SK-N-SH (cell line): Measurements from ENCODE around the gene SMIM20. TPM values are rescaled to one million over a fixed set of nuclear protein-coding genes. Genes with fewer than 3 reads are reported as not detected.

Experiments
- CTCF ChIA-PET: fragments of 300-600, 350-600 bp; formaldehyde crosslinking; extraction: SDS; loops from one replicate; lab custom pipeline; 2021; lab: Yijun Ruan, JAX
- POLR2A ChIA-PET: fragments of 350-600 bp; sonication (Branson Sonifier 250); formaldehyde crosslinking; extraction: SDS; loops from one replicate; lab custom pipeline; 2020; ENCODE audit warnings: antibody characterized with exemption, inconsistent platforms; lab: Yijun Ruan, JAX
- DNase-seq: peaks from one replicate; pipeline ENCODE4 v3.0.0; 2012
- H2AFZ ChIP-seq: fragments of 200-600 bp; sonication (generic); 2 replicates; pipeline ENCODE4 v1.8.1; 2016; ENCODE audit warnings: antibody characterized with exemption, mild to moderate bottlenecking, low read depth
- H3F3A ChIP-seq: fragments of 200-600 bp; sonication (generic); replicated peaks from 2 replicates; pipeline ENCODE3; 2016; ENCODE audit warnings: antibody characterized with exemption, mild to moderate bottlenecking; ENCODE audit not compliant: insufficient read depth
- H3K27ac ChIP-seq, 2 experiments: fragments of 200-500 bp in 1 of 2; fragments of 200-600 bp in 1 of 2; sonication (Bioruptor generic) in 1 of 2; sonication (generic), shearing (Covaris generic) in 1 of 2; 2 replicates each; pipeline versions ENCODE4 v1.5.1 to v1.6.1; 2014 to 2016; ENCODE audit warnings: low read depth in 2 of 2, inconsistent platforms in 1 of 2, low read length in 1 of 2, mild to moderate bottlenecking in 1 of 2, mixed read lengths in 1 of 2
- H3K27me3 ChIP-seq: fragments of 200-600 bp; sonication (generic), shearing (Covaris generic); 2 replicates; pipeline ENCODE4 v1.6.1; 2016; ENCODE audit warnings: mixed run types; ENCODE audit not compliant: insufficient read depth
- H3K36me3 ChIP-seq, 2 experiments: fragments of 200-500 bp in 1 of 2; fragments of 200-600 bp in 1 of 2; sonication (Bioruptor generic) in 1 of 2; sonication (generic) in 1 of 2; replicated peaks in 1 of 2; 2 replicates each; pipeline versions ENCODE3 to v1.5.1; 2014 to 2016; ENCODE audit warnings: low read length in 1 of 2, mild to moderate bottlenecking in 1 of 2; ENCODE audit not compliant: insufficient read depth in 2 of 2, control insufficient read depth in 1 of 2
- H3K4me1 ChIP-seq, 2 experiments: fragments of 200-500 bp in 1 of 2; fragments of 200-600 bp in 1 of 2; sonication (Bioruptor generic) in 1 of 2; sonication (generic), shearing (Covaris generic) in 1 of 2; 2 replicates each; pipeline versions ENCODE4 v1.5.1 to v1.6.1; 2014 to 2016; ENCODE audit warnings: low read depth in 1 of 2, low read length in 1 of 2, mixed run types in 1 of 2; ENCODE audit not compliant: insufficient read depth in 2 of 2, control insufficient read depth in 1 of 2
- H3K4me2 ChIP-seq: fragments of 200-600 bp; sonication (generic), shearing (Covaris generic); 2 replicates; pipeline ENCODE4 v1.6.1; 2017; ENCODE audit warnings: mixed run types
- H3K4me3 ChIP-seq, 2 experiments: fragments of 200-500 bp in 1 of 2; fragments of 200-600 bp in 1 of 2; sonication (Bioruptor generic) in 1 of 2; sonication (generic), shearing (Covaris generic) in 1 of 2; 2 replicates each; pipeline versions ENCODE4 v1.5.1 to v1.8.1; 2014 to 2016; ENCODE audit warnings: low read depth in 2 of 2, inconsistent platforms in 1 of 2, low read length in 1 of 2, mild to moderate bottlenecking in 1 of 2, mixed read lengths in 1 of 2, moderate library complexity in 1 of 2
- H3K79me2 ChIP-seq: fragments of 200-600 bp; sonication (generic); 2 replicates; pipeline ENCODE4 v1.8.1; 2017; ENCODE audit warnings: mild to moderate bottlenecking; ENCODE audit not compliant: insufficient read depth
- H3K9ac ChIP-seq: fragments of 200-600 bp; sonication (generic); 2 replicates; pipeline ENCODE4 v1.6.1; 2017; ENCODE audit warnings: mixed run types
- H3K9me2 ChIP-seq: fragments of 200-600 bp; sonication (generic); 2 replicates; pipeline ENCODE4 v1.6.1; 2017; ENCODE audit warnings: mixed run types
- H3K9me3 ChIP-seq: fragments of 200-600 bp; sonication (generic); 2 replicates; pipeline ENCODE4 v1.6.1; 2017; ENCODE audit warnings: mixed run types, mild to moderate bottlenecking, moderate library complexity
- H4K20me1 ChIP-seq: fragments of 200-600 bp; sonication (generic); 2 replicates; pipeline ENCODE4 v1.6.1; 2017; ENCODE audit warnings: mild to moderate bottlenecking, mixed run types; ENCODE audit not compliant: insufficient read depth
- CHD2 ChIP-seq: fragments of 150-350 bp; IDR thresholded peaks from 2 replicates; pipeline ENCODE4 v1.6.1; 2018; ENCODE audit warnings: low read length; ENCODE audit not compliant: partially characterized antibody
- ELF1 ChIP-seq: IDR thresholded peaks from 2 replicates; pipeline ENCODE4 v1.4.0; 2012
- EP300 ChIP-seq, 2 experiments: IDR thresholded peaks; 2 replicates each; pipeline versions ENCODE4 v1.4.0 to v1.6.1; 2012; ENCODE audit warnings: borderline replicate concordance in 1 of 2, low read depth in 1 of 2, low read length in 1 of 2
- EZH2phosphoT487 ChIP-seq: fragments of 200-600 bp; sonication (generic); IDR thresholded peaks from 2 replicates; pipeline ENCODE4 v1.6.1; 2017; ENCODE audit warnings: low read depth, mixed run types, mild to moderate bottlenecking, antibody characterized with exemption, moderate library complexity, borderline replicate concordance
- JUND ChIP-seq: IDR thresholded peaks from 2 replicates; pipeline ENCODE4 v1.4.0; 2012
- NRF1 ChIP-seq: IDR thresholded peaks from 2 replicates; pipeline ENCODE4 v1.6.1; 2012; ENCODE audit warnings: low read depth, mild to moderate bottlenecking, low read length
- RAD21 ChIP-seq: IDR thresholded peaks from 2 replicates; pipeline ENCODE4 v1.6.1; 2012; ENCODE audit warnings: mild to moderate bottlenecking, low read length
- RFX5 ChIP-seq: IDR thresholded peaks from 2 replicates; pipeline ENCODE4 v1.6.1; 2012; ENCODE audit warnings: mild to moderate bottlenecking, improper control_type of control experiment, low read length
- SMC3 ChIP-seq: IDR thresholded peaks from 2 replicates; pipeline ENCODE4 v1.6.1; 2012; ENCODE audit warnings: low read depth, low read length, improper control_type of control experiment
- TCF12 ChIP-seq: IDR thresholded peaks from 2 replicates; pipeline ENCODE4 v1.4.0; 2012
- TEAD4 ChIP-seq: IDR thresholded peaks from 2 replicates; pipeline ENCODE4 v1.4.0; 2012; ENCODE audit warnings: mild to moderate bottlenecking, borderline replicate concordance; ENCODE audit not compliant: insufficient read depth
- YY1 ChIP-seq: IDR thresholded peaks from 2 replicates; pipeline ENCODE4 v1.4.0; 2012; ENCODE audit warnings: low read depth, mild to moderate bottlenecking
- WGBS: methylation state at CpG from one replicate; pipeline ENCODE4 v1.1.6; 2017; ENCODE audit warnings: low lambda C conversion rate; 5-methylcytosine and 5-hydroxymethylcytosine counted together
- polyA plus RNA-seq, 3 experiments: library from polyadenylated mRNA; depleted of rRNA; stranded (reverse); fragments of >200 nt; gene quantifications; 2 replicates each; pipeline ENCODE4 v1.2.3, GENCODE V29; 2012
- TF ChIP-seq, protein P1 (sequence below): fragments of 150-350 bp; IDR thresholded peaks from 2 replicates; pipeline ENCODE4 v1.6.1; 2017; ENCODE audit warnings: antibody characterized with exemption, low read length, low read depth, borderline replicate concordance
- TF ChIP-seq, protein P2 (sequence below): IDR thresholded peaks from 2 replicates; pipeline ENCODE4 v1.4.0; 2012; ENCODE audit warnings: low read depth, borderline replicate concordance
- TF ChIP-seq, protein P3 (sequence below): fragments of 200-600 bp; sonication (generic); IDR thresholded peaks from 2 replicates; pipeline ENCODE4 v1.6.1; 2017; ENCODE audit warnings: antibody characterized with exemption, mild to moderate bottlenecking, moderate library complexity

SMIM20 gene
- polyA plus RNA-seq, 1 of the 3 experiments (the other 2 are of a cell fraction): 39.4 TPM

GRCh38 chr4:25900310-25900709 is 13.7 kb upstream of the SMIM20 start (continued):
- TF ChIP-seq, protein P1, sequence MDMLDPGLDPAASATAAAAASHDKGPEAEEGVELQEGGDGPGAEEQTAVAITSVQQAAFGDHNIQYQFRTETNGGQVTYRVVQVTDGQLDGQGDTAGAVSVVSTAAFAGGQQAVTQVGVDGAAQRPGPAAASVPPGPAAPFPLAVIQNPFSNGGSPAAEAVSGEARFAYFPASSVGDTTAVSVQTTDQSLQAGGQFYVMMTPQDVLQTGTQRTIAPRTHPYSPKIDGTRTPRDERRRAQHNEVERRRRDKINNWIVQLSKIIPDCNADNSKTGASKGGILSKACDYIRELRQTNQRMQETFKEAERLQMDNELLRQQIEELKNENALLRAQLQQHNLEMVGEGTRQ: no peak
- no peak for TF ChIP-seq ELF1
- no peak for TF ChIP-seq NRF1
- TF ChIP-seq SMC3: no peak
- TF ChIP-seq YY1: no peak
- no peak for TF ChIP-seq TCF12

GRCh38 chr4:25901030-25901430 is 13.0 kb upstream of the SMIM20 start:
- Histone ChIP-seq H3K4me3 (no peak overlapping the region), H3K9me2 (no peaks in the 10 kb centered on the region), H3K36me3 (no peaks in the 10 kb centered on the region), H3K9ac (no peak overlapping the region), H3F3A (peaks cover 4% of the 10 kb centered on the region), H3K9me3 (no peaks in the 10 kb centered on the region), H4K20me1 (no peaks in the 10 kb centered on the region), H3K4me1 (0 out of 4 replicates have a peak, but pooled peaks cover 0 to 6% of the 10 kb centered on the region in 2 experiments), H3K27me3 (no peaks in the 10 kb centered on the region), H2AFZ (no peak overlapping the region), H3K27ac (no peak overlapping the region), H3K4me2 (no peak overlapping the region), H3K79me2 (no peaks in the 10 kb centered on the region)
- ChIA-PET CTCF (interaction anchor here (0.7 to 1.0 kb wide), 2 partner anchors 10 to 22 kb away, joined by 3 read pairs; no protein-coding TSS in a partner anchor), POLR2A (no interaction called here)
- TF ChIP-seq, protein P2, sequence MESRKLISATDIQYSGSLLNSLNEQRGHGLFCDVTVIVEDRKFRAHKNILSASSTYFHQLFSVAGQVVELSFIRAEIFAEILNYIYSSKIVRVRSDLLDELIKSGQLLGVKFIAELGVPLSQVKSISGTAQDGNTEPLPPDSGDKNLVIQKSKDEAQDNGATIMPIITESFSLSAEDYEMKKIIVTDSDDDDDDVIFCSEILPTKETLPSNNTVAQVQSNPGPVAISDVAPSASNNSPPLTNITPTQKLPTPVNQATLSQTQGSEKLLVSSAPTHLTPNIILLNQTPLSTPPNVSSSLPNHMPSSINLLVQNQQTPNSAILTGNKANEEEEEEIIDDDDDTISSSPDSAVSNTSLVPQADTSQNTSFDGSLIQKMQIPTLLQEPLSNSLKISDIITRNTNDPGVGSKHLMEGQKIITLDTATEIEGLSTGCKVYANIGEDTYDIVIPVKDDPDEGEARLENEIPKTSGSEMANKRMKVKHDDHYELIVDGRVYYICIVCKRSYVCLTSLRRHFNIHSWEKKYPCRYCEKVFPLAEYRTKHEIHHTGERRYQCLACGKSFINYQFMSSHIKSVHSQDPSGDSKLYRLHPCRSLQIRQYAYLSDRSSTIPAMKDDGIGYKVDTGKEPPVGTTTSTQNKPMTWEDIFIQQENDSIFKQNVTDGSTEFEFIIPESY: no peak
- TF ChIP-seq RFX5 (no peak), NRF1 (no peak), CHD2 (no peak), RAD21 (no peak), TEAD4 (no peak), JUND (no peak), SMC3 (no peak), EP300 (IDR thresholded peaks at IDR 0.05; ENCODE audit: borderline replicate concordance in 1 of 2, low read depth in 1 of 2, low read length in 1 of 2) (no peak), EZH2phosphoT487 (no peak)
- TF ChIP-seq, protein P3, sequence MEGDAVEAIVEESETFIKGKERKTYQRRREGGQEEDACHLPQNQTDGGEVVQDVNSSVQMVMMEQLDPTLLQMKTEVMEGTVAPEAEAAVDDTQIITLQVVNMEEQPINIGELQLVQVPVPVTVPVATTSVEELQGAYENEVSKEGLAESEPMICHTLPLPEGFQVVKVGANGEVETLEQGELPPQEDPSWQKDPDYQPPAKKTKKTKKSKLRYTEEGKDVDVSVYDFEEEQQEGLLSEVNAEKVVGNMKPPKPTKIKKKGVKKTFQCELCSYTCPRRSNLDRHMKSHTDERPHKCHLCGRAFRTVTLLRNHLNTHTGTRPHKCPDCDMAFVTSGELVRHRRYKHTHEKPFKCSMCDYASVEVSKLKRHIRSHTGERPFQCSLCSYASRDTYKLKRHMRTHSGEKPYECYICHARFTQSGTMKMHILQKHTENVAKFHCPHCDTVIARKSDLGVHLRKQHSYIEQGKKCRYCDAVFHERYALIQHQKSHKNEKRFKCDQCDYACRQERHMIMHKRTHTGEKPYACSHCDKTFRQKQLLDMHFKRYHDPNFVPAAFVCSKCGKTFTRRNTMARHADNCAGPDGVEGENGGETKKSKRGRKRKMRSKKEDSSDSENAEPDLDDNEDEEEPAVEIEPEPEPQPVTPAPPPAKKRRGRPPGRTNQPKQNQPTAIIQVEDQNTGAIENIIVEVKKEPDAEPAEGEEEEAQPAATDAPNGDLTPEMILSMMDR: no peak
- DNase-seq: no peak
- 65% methylated on average over 10 of the region's 10 CpGs for WGBS
